Suppressor macrophage (primary cell): ENCODE data around the gene ARL4D.
"Not testable (repeated sequence)": the region's sequence is repeated elsewhere in the genome, so short reads cannot be mapped to it uniquely, and the experiment has no call there.

Source experiments
- DNase-seq, 4 experiments: peaks; one replicate each; pipeline ENCODE4 v3.0.0-alpha.2; 2020 to 2022

Gene ARL4D

GRCh38 chr17:43369986-43370385, 28.8 kb upstream of the ARL4D start:
- no peak for DNase-seq

- DNase-seq = no peak
Measured at GRCh38 chr17:43371227-43371821, 27.5 kb upstream of the ARL4D start.

GRCh38 chr17:43372273-43372911, 26.4 kb upstream of the ARL4D start:
- peak; percentile 50 to 76 (median 72) for DNase-seq

- DNase-seq = no peak
Measured at GRCh38 chr17:43373356-43373755, 25.4 kb upstream of the ARL4D start.

- not testable (repeated sequence) for DNase-seq
Measured at GRCh38 chr17:43375915-43376314, 22.9 kb upstream of the ARL4D start.

- no peak for DNase-seq
Measured at GRCh38 chr17:43377056-43377810, 21.6 kb upstream of the ARL4D start.

- no peak for DNase-seq
Measured at GRCh38 chr17:43378766-43379165, 20.0 kb upstream of the ARL4D start.

- peak in 1 of 4 experiments; percentile 20 for DNase-seq
Measured at GRCh38 chr17:43380307-43380706, 18.5 kb upstream of the ARL4D start.

GRCh38 chr17:43381204-43381603, 17.6 kb upstream of the ARL4D start:
- no peak for DNase-seq

GRCh38 chr17:43381621-43382020, 17.2 kb upstream of the ARL4D start:
- no peak for DNase-seq

GRCh38 chr17:43382776-43383175, 16.0 kb upstream of the ARL4D start:
- DNase-seq = no peak

GRCh38 chr17:43383372-43383771, 15.4 kb upstream of the ARL4D start:
- DNase-seq = no peak

- DNase-seq = no peak
Measured at GRCh38 chr17:43383826-43384475, 14.8 kb upstream of the ARL4D start.

- DNase-seq = no peak
Measured at GRCh38 chr17:43384476-43384862, 14.3 kb upstream of the ARL4D start.

GRCh38 chr17:43385046-43385831, 13.6 kb upstream of the ARL4D start:
- no peak for DNase-seq

GRCh38 chr17:43388359-43389045, 10.3 kb upstream of the ARL4D start:
- DNase-seq = peak; percentile 97 to 98 (median 98)

GRCh38 chr17:43389046-43389947, 9.5 kb upstream of the ARL4D start:
- DNase-seq = peak; percentile 82 to 93 (median 92)

- DNase-seq = no peak
Measured at GRCh38 chr17:43392397-43392796, 6.4 kb upstream of the ARL4D start.

GRCh38 chr17:43393944-43394482, 4.8 kb upstream of the ARL4D start:
- peak; percentile 92 to 97 (median 94) for DNase-seq

GRCh38 chr17:43394696-43395095, 4.1 kb upstream of the ARL4D start:
- not testable (repeated sequence) for DNase-seq
